HepG2 (cell line): ENCODE data around the gene SPOP. TPM values are rescaled to one million over a fixed set of nuclear protein-coding genes. Genes with fewer than 3 reads are reported as not detected.

ENCODE experiments used
- ATAC-seq: fragments of 200-7000 bp; cut with Tn5 transposase; 3 replicates; pipeline ENCODE4 v1.9.1; 2020; ENCODE audit warnings: mild to moderate bottlenecking, moderate library complexity
- BruUV-seq: library from RNA; stranded (reverse); fragments of 400-500 nt; replicated peaks from 2 replicates; lab custom pipeline; 2021; lab: Mats Ljungman, UMichigan
- CTCF ChIA-PET: fragments of 300-600 bp; formaldehyde crosslinking; extraction: SDS; loops from one replicate; lab custom pipeline; 2021; ENCODE audit warnings: low total read pairs, inconsistent platforms, low intra/inter-chr PET ratio; lab: Yijun Ruan, JAX
- POLR2A ChIA-PET: fragments of 350-600 bp; sonication (Branson Sonifier 250); formaldehyde crosslinking; loops from one replicate; lab custom pipeline; 2020; ENCODE audit warnings: antibody characterized with exemption, inconsistent platforms; lab: Yijun Ruan, JAX
- DNase-seq: peaks from one replicate; pipeline ENCODE4 v3.0.0-alpha.2; 2015; ENCODE audit warnings: low spot score
- FAIRE-seq: peaks from 3 replicates; lab custom pipeline; 2011; peaks lifted over from hg19 to GRCh38; lab: Jason Lieb, UNC
- H2AFZ ChIP-seq: one replicate; pipeline ENCODE4 v1.6.1; 2011; ENCODE audit warnings: low read length, inconsistent platforms
- H3K27ac ChIP-seq: fragments of 300-600 bp; 3 replicates; pipeline ENCODE4 v1.8.0; 2011; ENCODE audit warnings: mixed run types, mild to moderate bottlenecking, mixed read lengths, low read length, inconsistent platforms; ENCODE audit not compliant: insufficient read depth; ENCODE audit errors: extremely low read length
- H3K27me3 ChIP-seq, 2 experiments: fragments of 200-600 bp in 1 of 2; 2 replicates in 1 of 2; 3 replicates in 1 of 2; pipeline versions ENCODE4 v1.6.0 to v1.8.0; 2011; ENCODE audit warnings: low read length in 2 of 2, mild to moderate bottlenecking in 2 of 2, moderate library complexity in 2 of 2, inconsistent platforms in 1 of 2; ENCODE audit not compliant: insufficient read depth in 2 of 2, control insufficient read depth in 1 of 2
- H3K36me3 ChIP-seq, 2 experiments: fragments of 200-600 bp in 1 of 2; replicated peaks in 1 of 2; 2 replicates in 1 of 2; 3 replicates in 1 of 2; pipeline versions ENCODE4 v1.5.1 to v1.8.0; 2011; ENCODE audit warnings: low read length in 2 of 2, inconsistent platforms in 1 of 2; ENCODE audit not compliant: insufficient read depth in 2 of 2, control insufficient read depth in 1 of 2
- H3K4me1 ChIP-seq: 2 replicates; pipeline ENCODE4 v1.5.1; 2012; ENCODE audit warnings: low read length, inconsistent platforms; ENCODE audit not compliant: insufficient read depth
- H3K4me2 ChIP-seq: 2 replicates; pipeline ENCODE4 v1.6.0; 2011; ENCODE audit warnings: low read depth, low read length, inconsistent platforms
- H3K4me3 ChIP-seq, 3 experiments: fragments of 200-600 bp in 1 of 3; sonication (generic), shearing (Covaris generic) in 1 of 3; replicated peaks in 1 of 3; 2 replicates each; pipeline ENCODE4 v1.5.1; 2011 to 2016; ENCODE audit warnings: low read length in 3 of 3, inconsistent platforms in 2 of 3, low read depth in 2 of 3, mild to moderate bottlenecking in 2 of 3, control low read depth in 1 of 3, mixed read lengths in 1 of 3; ENCODE audit not compliant: insufficient read depth in 1 of 3
- H3K79me2 ChIP-seq: one replicate; pipeline ENCODE4 v1.6.1; 2011; ENCODE audit warnings: low read length, inconsistent platforms; ENCODE audit not compliant: insufficient read depth
- H3K9ac ChIP-seq: 2 replicates; pipeline ENCODE4 v1.6.0; 2011; ENCODE audit warnings: mild to moderate bottlenecking, low read depth, low read length, inconsistent platforms; ENCODE audit not compliant: insufficient read depth
- H3K9me3 ChIP-seq: 2 replicates; pipeline ENCODE4 v1.5.1; 2012; ENCODE audit warnings: mild to moderate bottlenecking, low read length
- H4K20me1 ChIP-seq: 2 replicates; pipeline ENCODE4 v1.6.0; 2011; ENCODE audit warnings: inconsistent platforms, mild to moderate bottlenecking, low read length, moderate library complexity; ENCODE audit not compliant: insufficient read depth
- ATF6 ChIP-seq: sonication (generic); formaldehyde crosslinking; conservative IDR thresholded peaks from 2 replicates; pipeline ENCODE4 v1.4.0; 2020; ENCODE audit warnings: missing genetic modification reagents
- SKI ChIP-seq: fragments of 450-650 bp; IDR thresholded peaks from one replicate; pipeline ENCODE4 v1.6.1; 2018; ENCODE audit warnings: mild to moderate bottlenecking; ENCODE audit not compliant: partially characterized antibody
- TGIF2 ChIP-seq: IDR thresholded peaks from 2 replicates; pipeline ENCODE4 v1.6.1; 2016; ENCODE audit warnings: control low read depth, missing compliant biosample characterization
- ZNF850 ChIP-seq: sonication (generic); formaldehyde crosslinking; conservative IDR thresholded peaks from 2 replicates; pipeline ENCODE4 v1.9.0; 2021; ENCODE audit warnings: mild to moderate bottlenecking, missing genetic modification reagents
- WGBS: methylation state at CpG from one replicate; pipeline ENCODE4 v1.1.6; 2017; ENCODE audit warnings: low lambda C conversion rate; 5-methylcytosine and 5-hydroxymethylcytosine counted together
- in situ Hi-C: cut with HindIII; loops from 2 replicates; pipeline ENCODE4 v1.10.0; 2017; ENCODE audit warnings: low pct_unique_long_range_greater_than_20kb; ENCODE audit not compliant: extremely low pct_ligation_motif_present
- intact Hi-C: fragments of 100-400 bp; cut with micrococcal nuclease; formaldehyde crosslinking; loops from one replicate; pipeline ENCODE4 v1.10.0; 2022; ENCODE audit not compliant: unreplicated experiment
- polyA plus RNA-seq, 8 experiments: library from polyadenylated mRNA; depleted of rRNA in 3 of 8; stranded (reverse) in 7 of 8; unstranded in 1 of 8; fragments of >200 nt; fragmentation: Illumina TruSeq in 4 of 8; extraction: Trizol in 4 of 8; gene quantifications; 2 replicates each; pipeline versions ENCODE4 v1.2.1 to v1.2.3, GENCODE V29; 2011 to 2016; ENCODE audit warnings: low read depth in 4 of 8, missing spikeins in 1 of 8, mixed read lengths in 1 of 8; ENCODE audit not compliant: insufficient read depth in 1 of 8
- total RNA-seq, 5 experiments: library from RNA; depleted of rRNA; stranded (reverse); fragments of >200 nt; fragmentation: Illumina TruSeq; extraction: Trizol; gene quantifications; 2 replicates each; pipeline ENCODE4 v1.2.3, GENCODE V29; 2016; ENCODE audit warnings: low read depth in 1 of 5

Gene SPOP
- total and polyA plus RNA-seq, 2 of the 13 experiments (the other 11 are each of a cell fraction or from before 2014, with no cell fraction given): 52.8 to 60.8 TPM

- no peak for TF ChIP-seq ATF6 (CRISPR knock-in tag)
- TF ChIP-seq TGIF2 (CRISPR knock-in tag): no peak
- TF ChIP-seq ZNF850 (CRISPR knock-in tag): no peak
Measured at GRCh38 chr17:49690256-49690655, 12.4 kb upstream of the SPOP start (continued).

- ATAC-seq: no peak
- WGBS: 53% methylated on average over 4 of the region's 4 CpGs
- H3K9me3 ChIP-seq: no peaks in the 10 kb centered on the region
- H2AFZ ChIP-seq: peak overlapping the region; percentile 86
- no peak for DNase-seq
- peaks cover 0 to 17% of the 10 kb centered on the region in 2 experiments; a peak in 2 of 5 replicates for H3K27me3 ChIP-seq
- no peak overlapping the region for H3K4me3 ChIP-seq
- H3K4me1 ChIP-seq: peaks cover 51% of the 10 kb centered on the region
- H3K9ac ChIP-seq: no peak overlapping the region
- H3K36me3 ChIP-seq: no peaks in the 10 kb centered on the region
- H3K27ac ChIP-seq: no peak overlapping the region
- POLR2A ChIA-PET: interaction anchor here (1.0 to 2.6 kb wide), 6 partner anchors 11 to 119 kb away, joined by 3 to 11 read pairs (median 4); partner anchors contain the start of genes FAM117A, KAT7 and SLC35B1
- CTCF ChIA-PET: no interaction called here
- BruUV-seq: no TSS peak
- TF ChIP-seq SKI: no peak
- intact Hi-C loops: no loop called here
- no peak for FAIRE-seq
- in situ Hi-C loops: no loop called here
- H4K20me1 ChIP-seq: no peaks in the 10 kb centered on the region
- peak overlapping the region; percentile 42 for H3K4me2 ChIP-seq
- no peaks in the 10 kb centered on the region for H3K79me2 ChIP-seq
Measured at GRCh38 chr17:49688848-49689247, 11.0 kb upstream of the SPOP start.
